GM12878 (cell line): Measurements from ENCODE around the gene OTUD6A.

ENCODE experiments used
- CTCF ChIP-seq, 3 experiments: IDR thresholded peaks in 2 of 3; conservative IDR thresholded peaks in 1 of 3; 2 replicates each; pipeline ENCODE4 v1.5.1; 2011; ENCODE audit warnings: low read depth in 3 of 3, low read length in 3 of 3, mild to moderate bottlenecking in 3 of 3, control low read depth in 2 of 3, moderate library complexity in 2 of 3, inconsistent platforms in 1 of 3, mixed read lengths in 1 of 3; ENCODE audit not compliant: control insufficient read depth in 2 of 3, insufficient read depth in 1 of 3; ENCODE audit errors: extremely low read depth in 1 of 3
- FOS ChIP-seq: IDR thresholded peaks from 3 replicates; pipeline ENCODE4 v1.6.1; 2011; ENCODE audit warnings: borderline replicate concordance; ENCODE audit not compliant: insufficient read length; ENCODE audit errors: extremely low read depth
- HCFC1 ChIP-seq: fragments of 150-350 bp; IDR thresholded peaks from 2 replicates; pipeline ENCODE4 v1.6.1; 2014; ENCODE audit warnings: low read length
- REST ChIP-seq: IDR thresholded peaks from 2 replicates; pipeline ENCODE4 v1.6.1; 2012; ENCODE audit warnings: mild to moderate bottlenecking, low read depth, low read length
- USF2 ChIP-seq: IDR thresholded peaks from 2 replicates; pipeline ENCODE4 v1.6.1; 2011; ENCODE audit warnings: low read depth, low read length, improper control_type of control experiment, borderline replicate concordance

GRCh38 chrX:70032792-70033191 lies 29.5 kb upstream of the OTUD6A start:
- no peak for TF ChIP-seq CTCF (IDR thresholded peaks at IDR 0.05 in 2 of 3, conservative IDR thresholded peaks at IDR 0.05 in 1 of 3; ENCODE audit: control insufficient read depth in 2 of 3, extremely low read depth in 1 of 3, insufficient read depth in 1 of 3, low read depth in 3 of 3, low read length in 3 of 3)
- no peak for TF ChIP-seq USF2
- TF ChIP-seq FOS: no peak
- no peak for TF ChIP-seq HCFC1
- no peak for TF ChIP-seq REST
